Measurements from ENCODE around the gene STRA8. TPM values are rescaled to one million over a fixed set of nuclear protein-coding genes. Genes with fewer than 3 reads are reported as not detected.

The STRA8 gene
- total RNA-seq, 4 donors from 2014 or later, result not detected

DNA sequence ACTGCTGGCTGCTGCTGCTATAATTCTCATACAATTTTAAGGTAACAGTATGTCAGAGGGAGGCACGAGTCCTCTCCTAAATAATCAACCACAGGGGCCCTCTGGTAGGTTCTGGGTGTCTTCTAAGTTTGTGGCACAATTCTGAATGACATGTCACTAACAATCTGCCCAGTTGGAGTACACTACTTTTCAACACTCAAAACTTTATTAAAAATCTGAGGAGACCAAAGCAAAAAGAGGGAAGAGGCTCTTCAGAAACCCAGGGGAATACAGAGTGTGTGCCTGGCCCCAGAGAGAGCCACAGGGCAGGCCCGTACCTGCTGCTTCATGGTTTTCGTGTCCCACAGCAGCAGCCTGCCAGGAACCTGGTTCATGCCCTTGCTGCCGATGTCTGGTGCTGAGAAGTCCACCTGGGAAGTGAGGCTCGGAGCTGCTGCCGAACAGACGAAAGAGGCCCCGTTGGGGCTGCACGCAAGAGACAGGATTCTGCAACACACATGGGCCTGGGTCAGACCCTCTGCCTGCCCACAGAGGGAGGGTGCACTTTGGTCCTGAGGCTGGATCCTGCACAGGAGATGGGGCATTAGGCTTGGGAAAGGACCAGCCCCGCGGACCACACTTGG lies 40.6 kb upstream of the STRA8 start:
- H3K27me3 ChIP-seq, result no peaks in the 10 kb centered on the region
- no peaks in the 10 kb centered on the region for H3K9me3 ChIP-seq
- TF ChIP-seq POLR2A (IDR thresholded peaks at IDR 0.05; ENCODE audit: low read depth) (no peak), CTCF (IDR thresholded peaks at IDR 0.05) (no peak), EP300 (IDR thresholded peaks at IDR 0.05) (no peak), POLR2AphosphoS5 (IDR thresholded peaks at IDR 0.05) (no peak)
- peak overlapping the region; percentile 71 to 77 (median 76) for H3K27ac ChIP-seq (replicated peaks in 1 of 4)
- 92% methylated on average over 11 of the region's 11 CpGs for WGBS
- H3K36me3 ChIP-seq, result peaks cover 40 to 95% (median 75%) of the 10 kb centered on the region in 4 donors
- intact Hi-C loops (cut with DNase I), result no loop called here
- peaks cover 9 to 39% (median 31%) of the 10 kb centered on the region in 4 donors for H3K4me1 ChIP-seq
- no peak for DNase-seq (ENCODE audit: extremely low spot score)
- H3K4me3 ChIP-seq, result no peak overlapping the region

GRCh38 chr7:135193615-135194081 lies 40.0 kb upstream of the STRA8 start:
- no peak overlapping the region for H3K4me3 ChIP-seq
- peaks cover 9 to 38% (median 31%) of the 10 kb centered on the region in 4 donors for H3K4me1 ChIP-seq
- DNase-seq (ENCODE audit: extremely low spot score), result no peak
- WGBS, result 73% methylated on average over 10 of the region's 10 CpGs
- intact Hi-C loops (cut with DNase I), result no loop called here
- H3K27ac ChIP-seq (replicated peaks in 1 of 4), result peak overlapping the region; percentile 71 to 77 (median 76)
- H3K36me3 ChIP-seq, result peaks cover 34 to 95% (median 74%) of the 10 kb centered on the region in 4 donors
- H3K27me3 ChIP-seq, result no peaks in the 10 kb centered on the region
- TF ChIP-seq EP300 (IDR thresholded peaks at IDR 0.05) (no peak), POLR2AphosphoS5 (IDR thresholded peaks at IDR 0.05) (peak in 1 of 2 donors; percentile 70)
- H3K9me3 ChIP-seq, result no peaks in the 10 kb centered on the region

DNA sequence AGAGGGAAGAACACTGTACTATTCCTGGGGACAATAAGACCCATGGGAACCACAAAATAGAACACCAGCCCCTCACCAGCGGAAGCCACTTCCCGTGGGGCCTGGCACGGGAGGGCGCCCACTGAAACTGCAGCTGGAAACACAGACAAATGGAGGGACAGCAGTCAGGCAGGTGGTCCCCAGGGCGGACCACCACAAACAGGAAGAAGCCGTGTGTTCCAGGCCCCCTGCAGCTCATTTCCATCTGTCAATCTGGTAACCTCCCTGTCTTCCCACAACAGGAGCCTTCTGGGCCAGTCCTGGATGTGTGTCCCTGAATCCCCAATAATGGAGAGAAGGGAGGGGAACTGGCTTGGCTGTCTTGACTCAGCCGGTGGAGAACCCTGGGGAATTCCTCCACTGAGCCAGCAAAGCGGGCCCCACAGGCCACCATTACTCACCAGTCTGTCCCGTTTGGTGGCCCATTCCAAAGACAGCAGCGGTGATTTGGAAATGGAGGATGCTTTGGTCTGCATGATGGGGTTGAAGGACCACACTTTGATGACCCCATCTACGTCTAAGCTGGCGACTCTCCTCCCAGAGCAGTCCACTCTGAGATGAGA lies 39.0 kb upstream of the STRA8 start:
- 93% methylated on average over 10 of the region's 12 CpGs for WGBS
- Histone ChIP-seq H3K27ac (replicated peaks in 1 of 4) (peak overlapping the region; percentile 71 to 77 (median 76)), H3K4me1 (peaks cover 4 to 31% (median 24%) of the 10 kb centered on the region in 4 donors), H3K27me3 (no peaks in the 10 kb centered on the region), H3K36me3 (peaks cover 27 to 95% (median 75%) of the 10 kb centered on the region in 4 donors), H3K4me3 (no peak overlapping the region), H3K9me3 (no peaks in the 10 kb centered on the region)
- no peak for TF ChIP-seq EP300 (IDR thresholded peaks at IDR 0.05)
- TF ChIP-seq CTCF (IDR thresholded peaks at IDR 0.05), result no peak
- no peak for TF ChIP-seq POLR2AphosphoS5 (IDR thresholded peaks at IDR 0.05)
- TF ChIP-seq POLR2A (IDR thresholded peaks at IDR 0.05; ENCODE audit: low read depth), result no peak
- no peak for DNase-seq (ENCODE audit: extremely low spot score)
- intact Hi-C loops (cut with DNase I), result no loop called here

DNA sequence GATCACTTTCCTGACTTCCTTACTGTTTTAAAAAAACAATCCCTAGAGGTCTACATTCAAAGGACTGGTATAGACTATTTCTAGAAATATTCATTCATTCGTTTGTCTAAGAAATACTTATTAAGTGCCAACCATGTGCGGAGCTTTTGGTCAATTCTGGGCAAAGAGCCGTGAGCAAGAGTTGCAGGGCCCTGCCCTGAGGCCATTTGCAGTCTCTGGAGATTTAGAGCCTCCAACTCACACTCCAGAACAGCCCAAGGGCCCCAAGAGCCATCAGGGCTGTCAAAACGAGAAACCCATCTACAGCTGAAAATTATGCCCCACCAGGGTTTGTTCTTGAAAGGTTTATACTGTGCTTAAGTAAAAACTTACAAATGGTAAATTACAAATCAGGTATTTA lies 38.5 kb upstream of the STRA8 start:
- Histone ChIP-seq H3K36me3 (peaks cover 27 to 94% (median 80%) of the 10 kb centered on the region in 4 donors), H3K4me1 (peaks cover 0 to 25% (median 19%) of the 10 kb centered on the region in 4 donors), H3K9me3 (no peaks in the 10 kb centered on the region), H3K27me3 (no peaks in the 10 kb centered on the region), H3K4me3 (no peak overlapping the region), H3K27ac (replicated peaks in 1 of 4) (peak overlapping the region in 3 of 4 donors; percentile 71 to 77 (median 75))
- DNase-seq (ENCODE audit: extremely low spot score), result no peak
- intact Hi-C loops (cut with DNase I), result no loop called here
- TF ChIP-seq CTCF (IDR thresholded peaks at IDR 0.05) (no peak), POLR2A (IDR thresholded peaks at IDR 0.05; ENCODE audit: low read depth) (no peak), EP300 (IDR thresholded peaks at IDR 0.05) (no peak), POLR2AphosphoS5 (IDR thresholded peaks at IDR 0.05) (no peak)
- 79% methylated on average over 4 of the region's 4 CpGs for WGBS

- peaks cover 6 to 25% (median 19%) of the 10 kb centered on the region in 4 donors for H3K4me1 ChIP-seq
- H3K27ac ChIP-seq (replicated peaks in 1 of 4), result peak overlapping the region in 1 of 4 donors; percentile 10
- DNase-seq (ENCODE audit: extremely low spot score), result no peak
- no peak overlapping the region for H3K4me3 ChIP-seq
- TF ChIP-seq POLR2A (IDR thresholded peaks at IDR 0.05; ENCODE audit: low read depth) (no peak), CTCF (IDR thresholded peaks at IDR 0.05) (no peak), POLR2AphosphoS5 (IDR thresholded peaks at IDR 0.05) (no peak), EP300 (IDR thresholded peaks at IDR 0.05) (no peak)
- peaks cover 27 to 95% (median 83%) of the 10 kb centered on the region in 4 donors for H3K36me3 ChIP-seq
- H3K9me3 ChIP-seq, result no peaks in the 10 kb centered on the region
- WGBS, result 87% methylated on average over 8 of the region's 14 CpGs
- intact Hi-C loops (cut with DNase I), result no loop called here
- no peaks in the 10 kb centered on the region for H3K27me3 ChIP-seq
These were observed 37.5 kb upstream of the STRA8 start for GRCh38 chr7:135195968-135196629.

Data from esophagus muscularis mucosa (tissue), 4 donors.